ENCODE results near the gene NGRN.
"Not testable (repeated sequence)": the region's sequence is repeated elsewhere in the genome, so short reads cannot be mapped to it uniquely, and the experiment has no call there.

Gene NGRN

GRCh38 chr15:90234096-90234988, 31.1 kb upstream of the NGRN start, which contains the start of gene GDPGP1:
Gene GDPGP1 (plus strand): TSS chr15:90234209. CDS start chr15:90240909, 6,700 bp downstream.
- no peak for DNase-seq

GRCh38 chr15:90239371-90239770, 26.1 kb upstream of the NGRN start:
- no peak for DNase-seq

GRCh38 chr15:90240856-90241255, 24.6 kb upstream of the NGRN start:
- no peak for DNase-seq

- no peak for DNase-seq
These were observed 23.9 kb upstream of the NGRN start for GRCh38 chr15:90241343-90242192.

GRCh38 chr15:90243943-90244639, 21.4 kb upstream of the NGRN start:
- DNase-seq = no peak

- DNase-seq = no peak
These were observed 16.7 kb upstream of the NGRN start for GRCh38 chr15:90248789-90249202.

GRCh38 chr15:90249203-90249863, 16.1 kb upstream of the NGRN start, which contains the start of gene TTLL13:
Gene TTLL13 (plus strand): TSS chr15:90249556. CDS start chr15:90250631, 1,075 bp downstream.
- DNase-seq = peak; percentile 42

GRCh38 chr15:90257776-90258175, 7.7 kb upstream of the NGRN start:
- no peak for DNase-seq

- DNase-seq = no peak
These were observed 5.9 kb upstream of the NGRN start for GRCh38 chr15:90259524-90259923.

GRCh38 chr15:90260731-90261130, 4.7 kb upstream of the NGRN start:
- DNase-seq = not testable (repeated sequence)

- no peak for DNase-seq
These were observed 3.7 kb upstream of the NGRN start for GRCh38 chr15:90261811-90262210.

- no peak for DNase-seq
These were observed 3.0 kb upstream of the NGRN start for GRCh38 chr15:90262426-90262825.

- no peak for DNase-seq
These were observed 801 bp upstream of the NGRN start for GRCh38 chr15:90264671-90265070.

- no peak for DNase-seq
These were observed 574 bp downstream of the NGRN start for GRCh38 chr15:90266061-90266431.

GRCh38 chr15:90266485-90266884, 1.0 kb downstream of the NGRN start:
- DNase-seq = no peak

- no peak for DNase-seq
These were observed 2.9 kb downstream of the NGRN start for GRCh38 chr15:90268415-90268814.

GRCh38 chr15:90270502-90271150, 5.2 kb downstream of the NGRN start:
- no peak for DNase-seq

GRCh38 chr15:90271459-90272166, 6.1 kb downstream of the NGRN start:
- DNase-seq = no peak

- not testable (repeated sequence) for DNase-seq
These were observed 13.0 kb downstream of the NGRN start for GRCh38 chr15:90278467-90278866.

GRCh38 chr15:90280743-90281142, 15.3 kb downstream of the NGRN start:
- not testable (repeated sequence) for DNase-seq

GRCh38 chr15:90281637-90282036, 16.2 kb downstream of the NGRN start:
- DNase-seq = not testable (repeated sequence)
